T-helper 1 cell treated with Interleukin-12 subunit alpha and Interleukin-12 subunit beta and Interleukin-4 antibody, amounts not matched to agents 30 μg/mL and 1 μg/mL, for 36 hours (primary cell): ENCODE measurements around the gene ADAMTS16.

Experiments used
- H3K27ac Mint-ChIP-seq: one replicate; pipeline ENCODE4 v1.8.0; 2021; ENCODE audit warnings: mild to moderate bottlenecking, mixed read lengths
- H3K27me3 Mint-ChIP-seq: one replicate; pipeline ENCODE4 v1.8.0; 2021; ENCODE audit warnings: low read depth, mixed read lengths
- H3K36me3 Mint-ChIP-seq: one replicate; pipeline ENCODE4 v1.8.0; 2021; ENCODE audit warnings: low read depth, mixed read lengths
- H3K4me1 Mint-ChIP-seq: one replicate; pipeline ENCODE4 v1.8.0; 2021; ENCODE audit warnings: low read depth, mixed read lengths
- H3K4me3 Mint-ChIP-seq: one replicate; pipeline ENCODE4 v1.8.0; 2021; ENCODE audit warnings: mild to moderate bottlenecking, moderate library complexity, mixed read lengths
- H3K9me3 Mint-ChIP-seq: one replicate; pipeline ENCODE4 v1.8.0; 2021; ENCODE audit warnings: mixed read lengths

ADAMTS16 gene

GRCh38 chr5:5347442-5347841, 207.3 kb downstream of the ADAMTS16 start:
- Mint-ChIP-seq H3K36me3 (no peaks in the 10 kb centered on the region), H3K27ac (no peak overlapping the region), H3K4me1 (no peaks in the 10 kb centered on the region), H3K4me3 (no peak overlapping the region), H3K9me3 (no peaks in the 10 kb centered on the region), H3K27me3 (no peaks in the 10 kb centered on the region)

DNA sequence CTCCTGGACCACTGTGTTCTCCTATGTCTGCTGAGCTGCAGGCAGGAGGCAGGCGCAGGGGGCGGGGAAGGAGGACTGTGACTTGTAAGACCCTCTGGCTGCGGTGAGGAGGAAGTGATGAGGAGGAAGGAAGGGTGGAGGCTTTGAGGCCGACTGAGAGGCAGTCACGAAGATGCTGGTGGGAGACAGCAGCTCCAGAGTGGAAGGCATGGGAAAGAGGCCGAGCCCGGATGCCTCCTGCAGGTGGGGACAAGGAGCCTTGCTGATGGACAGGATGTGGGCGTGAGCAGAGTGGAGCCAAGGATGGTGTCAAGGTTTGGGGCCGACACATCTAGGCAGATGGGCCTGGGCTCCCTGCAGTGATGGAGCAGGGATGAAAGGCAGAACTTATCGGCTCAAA, 208.0 kb downstream of the ADAMTS16 start:
- no peak overlapping the region for H3K4me3 Mint-ChIP-seq
- H3K4me1 Mint-ChIP-seq = no peaks in the 10 kb centered on the region
- H3K27me3 Mint-ChIP-seq = no peaks in the 10 kb centered on the region
- no peak overlapping the region for H3K27ac Mint-ChIP-seq
- no peaks in the 10 kb centered on the region for H3K36me3 Mint-ChIP-seq
- H3K9me3 Mint-ChIP-seq = no peaks in the 10 kb centered on the region

DNA sequence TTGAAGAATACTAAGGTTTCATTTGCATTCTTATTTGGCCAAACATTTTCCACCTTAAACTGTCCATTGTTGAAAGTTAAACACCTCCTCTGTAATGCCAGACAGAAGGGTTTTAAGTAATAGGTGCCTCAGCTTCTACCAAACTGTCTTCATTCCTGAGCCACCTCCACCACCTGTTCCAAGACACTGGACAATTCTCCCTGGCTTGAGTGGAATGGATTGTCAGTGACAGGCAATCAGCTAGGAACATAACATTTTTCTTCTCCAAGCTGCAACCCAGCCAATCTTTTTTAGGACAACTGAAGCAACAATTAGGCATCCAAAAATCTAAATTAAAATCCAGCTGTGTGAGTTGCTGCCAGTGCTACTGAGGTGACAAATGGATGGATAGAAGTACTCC, 208.4 kb downstream of the ADAMTS16 start:
- Mint-ChIP-seq H3K4me3 (no peak overlapping the region), H3K36me3 (no peaks in the 10 kb centered on the region), H3K27me3 (no peaks in the 10 kb centered on the region), H3K27ac (no peak overlapping the region), H3K9me3 (no peaks in the 10 kb centered on the region), H3K4me1 (no peaks in the 10 kb centered on the region)

DNA sequence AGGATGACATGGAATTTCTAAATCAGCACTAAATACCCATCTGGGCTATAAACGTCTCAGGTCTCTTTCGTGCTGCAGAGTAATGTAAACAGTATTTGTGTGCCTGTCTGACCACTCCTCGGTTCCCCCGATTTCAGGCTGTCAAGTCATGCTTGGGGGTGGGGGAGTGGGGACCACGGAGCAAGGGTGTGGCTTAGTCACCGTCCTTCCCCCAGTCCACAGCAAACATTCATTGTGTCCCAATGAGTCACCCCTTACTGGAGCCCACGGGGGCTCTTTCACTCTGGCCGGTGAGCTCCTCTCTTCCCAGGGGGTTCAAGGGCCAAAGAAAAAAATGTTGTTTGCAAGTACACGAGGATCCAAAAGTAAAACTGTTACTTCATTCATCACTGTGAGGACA, 210.0 kb downstream of the ADAMTS16 start:
- Mint-ChIP-seq H3K9me3 (no peaks in the 10 kb centered on the region), H3K4me3 (no peak overlapping the region), H3K4me1 (no peaks in the 10 kb centered on the region), H3K27ac (no peak overlapping the region), H3K27me3 (no peaks in the 10 kb centered on the region), H3K36me3 (no peaks in the 10 kb centered on the region)

DNA sequence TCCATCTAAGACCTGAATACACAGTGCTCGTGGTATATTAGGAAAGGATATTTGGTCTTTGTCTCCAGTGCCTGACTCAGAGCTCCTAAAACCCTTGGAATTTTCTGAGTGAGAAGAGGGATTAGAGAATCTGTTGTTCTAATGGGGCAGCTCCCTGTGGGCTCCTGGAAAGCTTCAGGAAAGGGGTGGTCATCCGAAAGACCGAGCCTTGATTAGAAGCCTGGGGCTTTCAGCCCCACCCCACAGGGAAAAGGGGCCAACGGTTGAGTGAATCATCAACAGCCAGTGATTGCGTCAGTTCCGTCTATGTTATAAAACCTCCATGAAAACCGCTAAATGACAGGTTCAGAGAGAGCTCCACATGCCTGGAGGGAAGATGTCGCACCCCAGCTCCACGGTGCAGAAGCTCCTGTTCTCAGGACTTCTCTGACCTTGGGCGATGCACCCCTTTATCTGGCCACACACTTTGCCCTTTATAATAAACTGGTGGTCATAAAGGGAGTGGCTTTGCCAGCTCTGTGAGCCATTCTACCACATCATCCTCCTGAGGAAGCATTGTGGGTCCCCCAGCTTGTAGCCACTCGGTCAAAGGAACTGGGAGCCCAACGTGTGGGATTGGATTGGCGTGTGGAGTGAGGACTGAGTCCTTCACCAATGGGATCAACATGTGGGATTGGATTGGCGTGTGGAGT, 211.3 kb downstream of the ADAMTS16 start:
- Mint-ChIP-seq H3K4me1 (no peaks in the 10 kb centered on the region), H3K9me3 (no peaks in the 10 kb centered on the region), H3K27me3 (no peaks in the 10 kb centered on the region), H3K4me3 (no peak overlapping the region), H3K27ac (no peak overlapping the region), H3K36me3 (no peaks in the 10 kb centered on the region)

DNA sequence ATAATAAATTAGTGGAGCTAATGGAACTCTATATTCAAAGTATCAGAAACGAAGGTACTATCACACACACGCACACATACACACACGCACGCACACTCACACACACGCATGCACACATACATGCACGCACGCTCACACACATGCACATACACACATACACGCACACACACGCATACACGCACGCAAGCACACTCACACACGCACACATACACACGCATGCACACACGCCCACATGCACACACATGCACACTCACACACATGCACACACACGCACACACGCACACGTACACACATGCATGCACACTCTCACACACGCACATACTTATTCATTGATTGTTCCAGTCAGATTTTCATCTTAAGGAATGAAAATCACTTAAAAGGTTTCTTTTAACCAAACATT, 212.5 kb downstream of the ADAMTS16 start:
- H3K27me3 Mint-ChIP-seq = no peaks in the 10 kb centered on the region

DNA sequence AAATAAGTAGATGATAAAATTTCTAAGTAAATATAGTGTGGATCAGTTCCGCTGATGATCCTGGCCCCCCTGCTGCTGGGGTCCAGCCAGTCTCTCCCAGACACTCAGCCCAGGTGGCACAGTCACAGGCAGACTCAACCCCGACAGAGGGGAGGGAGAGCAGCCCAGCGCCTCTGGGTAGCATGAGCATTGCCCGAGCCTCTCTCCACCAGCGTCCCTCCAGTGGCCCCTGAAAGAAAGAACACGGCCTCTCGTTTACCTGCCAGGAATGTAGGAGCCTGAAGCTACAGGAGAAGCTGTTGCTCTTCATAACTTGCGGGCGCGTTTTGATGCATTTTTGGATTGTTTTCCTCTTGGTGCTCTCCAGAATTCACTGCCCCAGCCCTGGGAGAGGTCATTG, 213.6 kb downstream of the ADAMTS16 start:
- Mint-ChIP-seq H3K27ac (no peak overlapping the region), H3K4me3 (no peak overlapping the region), H3K27me3 (no peaks in the 10 kb centered on the region), H3K36me3 (no peaks in the 10 kb centered on the region), H3K9me3 (no peaks in the 10 kb centered on the region), H3K4me1 (peaks cover 2% of the 10 kb centered on the region)

More for the DNA sequence above, 212.5 kb downstream of the ADAMTS16 start:
- no peak overlapping the region for H3K4me3 Mint-ChIP-seq
- no peaks in the 10 kb centered on the region for H3K9me3 Mint-ChIP-seq
- no peak overlapping the region for H3K27ac Mint-ChIP-seq
- no peaks in the 10 kb centered on the region for H3K4me1 Mint-ChIP-seq
- H3K36me3 Mint-ChIP-seq = no peaks in the 10 kb centered on the region

- Mint-ChIP-seq H3K27ac (no peak overlapping the region), H3K36me3 (no peaks in the 10 kb centered on the region), H3K4me3 (no peak overlapping the region), H3K4me1 (peaks cover 2% of the 10 kb centered on the region), H3K9me3 (no peaks in the 10 kb centered on the region), H3K27me3 (no peaks in the 10 kb centered on the region)
These were observed 216.6 kb downstream of the ADAMTS16 start for GRCh38 chr5:5356765-5357164.

- Mint-ChIP-seq H3K27me3 (no peaks in the 10 kb centered on the region), H3K27ac (no peak overlapping the region), H3K4me1 (peaks cover 2% of the 10 kb centered on the region), H3K4me3 (no peak overlapping the region), H3K36me3 (no peaks in the 10 kb centered on the region), H3K9me3 (no peaks in the 10 kb centered on the region)
These were observed 219.5 kb downstream of the ADAMTS16 start for GRCh38 chr5:5359618-5360017.

GRCh38 chr5:5360363-5360940, 220.3 kb downstream of the ADAMTS16 start:
- Mint-ChIP-seq H3K4me3 (no peak overlapping the region), H3K27me3 (no peaks in the 10 kb centered on the region), H3K36me3 (no peaks in the 10 kb centered on the region), H3K4me1 (peaks cover 2% of the 10 kb centered on the region), H3K27ac (no peak overlapping the region), H3K9me3 (no peaks in the 10 kb centered on the region)

GRCh38 chr5:5360941-5361520, 220.9 kb downstream of the ADAMTS16 start:
- Mint-ChIP-seq H3K9me3 (no peaks in the 10 kb centered on the region), H3K36me3 (no peaks in the 10 kb centered on the region), H3K27ac (no peak overlapping the region), H3K4me3 (no peak overlapping the region), H3K27me3 (no peaks in the 10 kb centered on the region), H3K4me1 (peaks cover 2% of the 10 kb centered on the region)

DNA sequence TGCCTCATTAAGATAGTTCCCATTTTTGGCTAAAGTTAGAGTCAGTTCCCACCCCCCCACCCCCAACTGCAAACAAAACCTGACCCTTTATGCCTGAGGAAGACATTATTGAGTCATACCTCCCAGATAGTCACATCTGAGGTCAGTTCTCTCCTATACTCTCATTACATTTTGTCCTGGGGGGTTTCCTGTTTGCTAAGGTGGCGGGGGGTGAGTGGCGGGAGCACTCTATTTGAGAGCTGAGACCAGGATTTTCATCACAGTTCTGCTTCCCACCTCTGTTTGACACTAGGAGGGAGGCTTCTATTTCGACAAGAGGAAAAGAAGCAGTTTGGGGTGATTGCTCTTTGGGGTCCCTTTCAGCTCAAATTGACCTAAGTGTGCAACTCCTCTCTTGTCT, 222.9 kb downstream of the ADAMTS16 start:
- H3K36me3 Mint-ChIP-seq = no peaks in the 10 kb centered on the region
- H3K9me3 Mint-ChIP-seq = no peaks in the 10 kb centered on the region
- no peaks in the 10 kb centered on the region for H3K27me3 Mint-ChIP-seq
- peaks cover 1% of the 10 kb centered on the region for H3K4me1 Mint-ChIP-seq
- H3K4me3 Mint-ChIP-seq = no peak overlapping the region
- no peak overlapping the region for H3K27ac Mint-ChIP-seq

GRCh38 chr5:5364932-5365331, 224.8 kb downstream of the ADAMTS16 start:
- no peak overlapping the region for H3K27ac Mint-ChIP-seq
- no peaks in the 10 kb centered on the region for H3K36me3 Mint-ChIP-seq
- H3K9me3 Mint-ChIP-seq = no peaks in the 10 kb centered on the region
- no peaks in the 10 kb centered on the region for H3K4me1 Mint-ChIP-seq
- H3K4me3 Mint-ChIP-seq = no peak overlapping the region
- no peaks in the 10 kb centered on the region for H3K27me3 Mint-ChIP-seq

- no peaks in the 10 kb centered on the region for H3K36me3 Mint-ChIP-seq
- no peak overlapping the region for H3K27ac Mint-ChIP-seq
- no peaks in the 10 kb centered on the region for H3K27me3 Mint-ChIP-seq
- H3K4me3 Mint-ChIP-seq = no peak overlapping the region
- no peaks in the 10 kb centered on the region for H3K4me1 Mint-ChIP-seq
- no peaks in the 10 kb centered on the region for H3K9me3 Mint-ChIP-seq
These were observed 227.6 kb downstream of the ADAMTS16 start for GRCh38 chr5:5367739-5368138.

- H3K36me3 Mint-ChIP-seq = no peaks in the 10 kb centered on the region
- H3K27ac Mint-ChIP-seq = no peak overlapping the region
- H3K4me3 Mint-ChIP-seq = no peak overlapping the region
- peaks cover 2% of the 10 kb centered on the region for H3K9me3 Mint-ChIP-seq
- no peaks in the 10 kb centered on the region for H3K4me1 Mint-ChIP-seq
- no peaks in the 10 kb centered on the region for H3K27me3 Mint-ChIP-seq
These were observed 229.0 kb downstream of the ADAMTS16 start for GRCh38 chr5:5369051-5369605.
